Liver (tissue), 9 donors: ENCODE data around the gene ACLY. TPM values are rescaled to one million over a fixed set of nuclear protein-coding genes. Genes with fewer than 3 reads are reported as not detected.

Source experiments
- DNase-seq: peaks from one replicate; pipeline ENCODE4 v3.0.0-alpha.2; 2017; ENCODE audit warnings: low spot score
- H3K27ac ChIP-seq, 2 donors: one replicate each; pipeline ENCODE4 v1.7.0; 2013; ENCODE audit warnings: inconsistent platforms in 2 of 2, low read length in 2 of 2, control low read depth in 1 of 2, low read depth in 1 of 2, mild to moderate bottlenecking in 1 of 2
- H3K27me3 ChIP-seq, 4 donors: one replicate each; pipeline versions ENCODE4 v1.6.1 to v1.7.0; 2013; ENCODE audit warnings: low read length in 3 of 4, inconsistent platforms in 1 of 4, mild to moderate bottlenecking in 1 of 4, moderate library complexity in 1 of 4; ENCODE audit not compliant: control insufficient read depth in 4 of 4, insufficient read depth in 4 of 4
- H3K36me3 ChIP-seq, 4 donors: one replicate each; pipeline versions ENCODE4 v1.6.1 to v1.7.0; 2013; ENCODE audit warnings: low read length in 3 of 4, mild to moderate bottlenecking in 3 of 4, low read depth in 1 of 4, moderate library complexity in 1 of 4; ENCODE audit not compliant: control insufficient read depth in 4 of 4, insufficient read depth in 3 of 4
- H3K4me1 ChIP-seq, 4 donors: one replicate each; pipeline versions ENCODE4 v1.6.1 to v1.7.0; 2013; ENCODE audit warnings: low read length in 3 of 4, mild to moderate bottlenecking in 3 of 4, moderate library complexity in 1 of 4; ENCODE audit not compliant: control insufficient read depth in 4 of 4, insufficient read depth in 4 of 4
- H3K4me3 ChIP-seq, 3 donors: one replicate each; pipeline versions ENCODE4 v1.6.1 to v1.7.0; 2013; ENCODE audit warnings: low read length in 3 of 3, control low read depth in 1 of 3, low read depth in 1 of 3, mild to moderate bottlenecking in 1 of 3
- H3K9ac ChIP-seq, 2 donors: one replicate each; pipeline ENCODE4 v1.7.0; 2013; ENCODE audit warnings: low read length in 2 of 2, mild to moderate bottlenecking in 2 of 2, moderate library complexity in 2 of 2, control low read depth in 1 of 2, low read depth in 1 of 2
- H3K9me3 ChIP-seq, 4 donors: one replicate each; pipeline versions ENCODE4 v1.6.1 to v1.7.0; 2013; ENCODE audit warnings: low read length in 3 of 4; ENCODE audit not compliant: control insufficient read depth in 4 of 4
- ATF3 ChIP-seq: IDR thresholded peaks from 2 replicates; pipeline ENCODE4 v1.6.1; 2016; ENCODE audit warnings: antibody characterized with exemption
- CTCF ChIP-seq: fragments of 150-350 bp; IDR thresholded peaks from 2 replicates; pipeline ENCODE4 v1.5.1; 2017; ENCODE audit warnings: improper control_type of control experiment, low read depth, low read length; ENCODE audit not compliant: missing input control
- EGR1 ChIP-seq, 2 donors: IDR thresholded peaks; 2 replicates each; pipeline ENCODE4 v1.6.1; 2016 to 2018; ENCODE audit warnings: antibody characterized with exemption in 2 of 2, low read depth in 2 of 2
- FOXA1 ChIP-seq: IDR thresholded peaks from 2 replicates; pipeline ENCODE4 v1.6.1; 2016; ENCODE audit warnings: antibody characterized with exemption
- FOXA2 ChIP-seq: IDR thresholded peaks from 2 replicates; pipeline ENCODE4 v1.6.1; 2016; ENCODE audit warnings: antibody characterized with exemption
- GABPA ChIP-seq, 2 donors: IDR thresholded peaks in 1 of 2; conservative IDR thresholded peaks in 1 of 2; 2 replicates each; pipeline ENCODE4 v1.6.1; 2016; ENCODE audit warnings: antibody characterized with exemption in 2 of 2, mild to moderate bottlenecking in 1 of 2, moderate library complexity in 1 of 2
- HNF4A ChIP-seq, 2 donors: conservative IDR thresholded peaks; 2 replicates each; pipeline ENCODE4 v1.6.1; 2016; ENCODE audit warnings: antibody characterized with exemption in 2 of 2, mild to moderate bottlenecking in 2 of 2
- HNF4G ChIP-seq: IDR thresholded peaks from 2 replicates; pipeline ENCODE4 v1.6.1; 2016; ENCODE audit warnings: antibody characterized with exemption
- NR2F2 ChIP-seq: IDR thresholded peaks from 2 replicates; pipeline ENCODE4 v1.6.1; 2016; ENCODE audit warnings: antibody characterized with exemption
- RAD21 ChIP-seq, 2 donors: IDR thresholded peaks; 2 replicates each; pipeline ENCODE4 v1.6.1; 2016; ENCODE audit warnings: antibody characterized with exemption in 2 of 2, mild to moderate bottlenecking in 2 of 2
- REST ChIP-seq: IDR thresholded peaks from 2 replicates; pipeline ENCODE4 v1.6.1; 2016; ENCODE audit warnings: antibody characterized with exemption, mild to moderate bottlenecking
- RXRA ChIP-seq, 2 donors: IDR thresholded peaks; 2 replicates each; pipeline ENCODE4 v1.6.1; 2017 to 2018; ENCODE audit warnings: antibody characterized with exemption in 2 of 2, mild to moderate bottlenecking in 1 of 2
- YY1 ChIP-seq: IDR thresholded peaks from 2 replicates; pipeline ENCODE4 v1.6.1; 2016; ENCODE audit warnings: antibody characterized with exemption, mild to moderate bottlenecking
- ZBTB33 ChIP-seq: IDR thresholded peaks from 2 replicates; pipeline ENCODE4 v1.6.1; 2016; ENCODE audit warnings: antibody characterized with exemption
- WGBS: extraction: QIAGEN DNeasy Blood & Tissue Kit; methylation state at CpG from one replicate; pipeline ENCODE4 v1.1.7; 2013; 5-methylcytosine and 5-hydroxymethylcytosine counted together
- polyA plus RNA-seq, 2 donors: library from polyadenylated mRNA; stranded (reverse) in 1 of 2; unstranded in 1 of 2; fragments of 200-250 nt in 1 of 2; fragments of >200 nt in 1 of 2; fragmentation: Nextera tagmentation in 1 of 2; extraction: Ambion mirVana in 1 of 2; gene quantifications; one replicate each; pipeline versions ENCODE4 v1.2.1 to v1.2.3, GENCODE V29; 2013 to 2015
- total RNA-seq, 2 donors: library from RNA; depleted of rRNA; stranded (reverse); fragments of >200 nt; gene quantifications; one replicate each; pipeline ENCODE4 v1.2.3, GENCODE V29; 2014
- donor health status: healthy.
- donor health status: healthy.
- donor health status: healthy.
- donor health status: healthy.
- donor health status: healthy.

ACLY gene
- total and polyA plus RNA-seq, 4 donors: 12.1 to 133 (median 37.1) TPM

GRCh38 chr17:41868568-41868967, 50.2 kb downstream of the ACLY start:
- TF ChIP-seq RAD21 (IDR thresholded peaks at IDR 0.05) (no peak), HNF4G (no peak), ATF3 (no peak), HNF4A (conservative IDR thresholded peaks at IDR 0.05) (no peak), EGR1 (IDR thresholded peaks at IDR 0.05; ENCODE audit: low read depth in 2 of 2) (no peak), ZBTB33 (no peak), NR2F2 (no peak), YY1 (no peak), CTCF (no peak), RXRA (IDR thresholded peaks at IDR 0.05) (no peak), GABPA (IDR thresholded peaks at IDR 0.05 in 1 of 2, conservative IDR thresholded peaks at IDR 0.05 in 1 of 2) (no peak)
- DNase-seq: no peak
- WGBS: 83% methylated on average over 3 of the region's 3 CpGs
- Histone ChIP-seq H3K27me3 (no peaks in the 10 kb centered on the region), H3K4me3 (no peak overlapping the region), H3K27ac (no peak overlapping the region), H3K9me3 (no peaks in the 10 kb centered on the region), H3K36me3 (peaks cover 11 to 18% (median 16%) of the 10 kb centered on the region in 4 donors), H3K9ac (no peak overlapping the region), H3K4me1 (peaks cover 9 to 48% (median 35%) of the 10 kb centered on the region in 4 donors)

- no peak for DNase-seq
- Histone ChIP-seq H3K9me3 (no peaks in the 10 kb centered on the region), H3K4me1 (peaks cover 10 to 45% (median 30%) of the 10 kb centered on the region in 4 donors), H3K9ac (peak overlapping the region in 1 of 2 donors; percentile 48), H3K36me3 (peaks cover 3 to 15% (median 11%) of the 10 kb centered on the region in 4 donors), H3K4me3 (peak overlapping the region in 1 of 3 donors; percentile 90), H3K27ac (peak overlapping the region in 1 of 2 donors; percentile 64), H3K27me3 (no peaks in the 10 kb centered on the region)
- WGBS: 1% methylated on average over 10 of the region's 10 CpGs
- TF ChIP-seq NR2F2 (no peak), FOXA1 (no peak), GABPA (IDR thresholded peaks at IDR 0.05 in 1 of 2, conservative IDR thresholded peaks at IDR 0.05 in 1 of 2) (no peak), HNF4A (conservative IDR thresholded peaks at IDR 0.05) (peak in 1 of 2 donors; percentile 26)
These were observed 53.2 kb downstream of the ACLY start for GRCh38 chr17:41865596-41865893.

GRCh38 chr17:41864836-41865595, 53.7 kb downstream of the ACLY start, which contains the start of gene KLHL11:
Gene KLHL11, minus strand, starts transcription at chr17:41865423. Its CDS starts 53 bp downstream, at chr17:41865370.
- Histone ChIP-seq H3K36me3 (peaks cover 3 to 11% (median 10%) of the 10 kb centered on the region in 4 donors), H3K4me1 (peaks cover 8 to 40% (median 26%) of the 10 kb centered on the region in 4 donors), H3K27ac (peak within 1 kb of the TSS; percentile 70 to 83), H3K9me3 (no peaks in the 10 kb centered on the region), H3K9ac (peak within 1 kb of the TSS; percentile 46 to 68), H3K27me3 (no peaks in the 10 kb centered on the region), H3K4me3 (peak within 1 kb of the TSS; percentile 69 to 90 (median 82))
- WGBS: under 1% methylated on average over 90 of the region's 90 CpGs
- DNase-seq: peak; percentile 89
- TF ChIP-seq HNF4A (conservative IDR thresholded peaks at IDR 0.05): no peak
- no peak for TF ChIP-seq FOXA1
- no peak for TF ChIP-seq RAD21 (IDR thresholded peaks at IDR 0.05)
- TF ChIP-seq FOXA2: no peak
- peak; percentile 12 for TF ChIP-seq CTCF
- no peak for TF ChIP-seq ATF3
- TF ChIP-seq REST: no peak
